Testis (tissue), 2 donors: Measurements from ENCODE around the gene COL9A1.

Experiments used
- CTCF ChIP-seq, 3 experiments: fragments of 450-650 bp in 2 of 3; fragments of 200-600 bp in 1 of 3; sonication (generic) in 1 of 3; IDR thresholded peaks; one replicate each; pipeline ENCODE4 v1.5.1; 2016 to 2019; ENCODE audit warnings: antibody characterized with exemption in 3 of 3, mild to moderate bottlenecking in 2 of 3, moderate library complexity in 1 of 3
- POLR2A ChIP-seq: fragments of 450-650 bp; IDR thresholded peaks from one replicate; pipeline ENCODE4 v1.6.1; 2017; ENCODE audit warnings: antibody characterized with exemption, mild to moderate bottlenecking, moderate library complexity

GRCh38 chr6:70272071-70272470, 30.8 kb downstream of the COL9A1 start:
- TF ChIP-seq CTCF (IDR thresholded peaks at IDR 0.05) (no peak), POLR2A (no peak)
